Upper lobe of left lung (tissue), 6 donors: ENCODE data around the gene LCP1. TPM values are rescaled to one million over a fixed set of nuclear protein-coding genes. Genes with fewer than 3 reads are reported as not detected.
A peak's percentile ranks its signal among the peaks of the same experiment; 100 is the strongest.

ENCODE experiments used
- ATAC-seq, 2 donors: fragments of 200-7000 bp; cut with Tn5 transposase; one replicate each; pipeline ENCODE4 v1.9.1; 2022; ENCODE audit warnings: mild to moderate bottlenecking in 2 of 2, moderate library complexity in 2 of 2; ENCODE audit not compliant: low FRiP score in 2 of 2
- DNase-seq, 2 donors: peaks; one replicate each; pipeline ENCODE4 v3.0.0-alpha.2; 2019 to 2020
- H3K27ac ChIP-seq, 4 donors: fragments of 200-600 bp; sonication (generic); one replicate each; pipeline ENCODE4 v1.5.1; 2016 to 2019
- H3K27me3 ChIP-seq, 4 donors: fragments of 200-600 bp; sonication (generic); one replicate each; pipeline ENCODE4 v1.5.1; 2017 to 2019
- H3K36me3 ChIP-seq, 4 donors: fragments of 200-600 bp; sonication (generic); one replicate each; pipeline ENCODE4 v1.5.1; 2016 to 2019
- H3K4me1 ChIP-seq, 4 donors: fragments of 200-600 bp; sonication (generic); one replicate each; pipeline ENCODE4 v1.5.1; 2018 to 2019
- H3K4me3 ChIP-seq, 4 donors: fragments of 200-600 bp; sonication (generic); one replicate each; pipeline ENCODE4 v1.5.1; 2017 to 2019; ENCODE audit warnings: mild to moderate bottlenecking in 2 of 4, moderate library complexity in 1 of 4
- H3K9me3 ChIP-seq, 4 donors: fragments of 200-600 bp; sonication (generic); one replicate each; pipeline ENCODE4 v1.5.1; 2018 to 2019
- EP300 ChIP-seq, 4 donors: sonication (generic); formaldehyde crosslinking; IDR thresholded peaks; one replicate each; pipeline ENCODE4 v1.5.1; 2017; ENCODE audit warnings: antibody characterized with exemption in 4 of 4, control low read depth in 2 of 4
- POLR2A ChIP-seq, 4 donors: fragments of 450-650 bp; IDR thresholded peaks; one replicate each; pipeline ENCODE4 v1.5.1; 2016 to 2017; ENCODE audit warnings: antibody characterized with exemption in 4 of 4, mild to moderate bottlenecking in 2 of 4
- POLR2AphosphoS5 ChIP-seq, 2 donors: sonication (generic); formaldehyde crosslinking; IDR thresholded peaks; one replicate each; pipeline ENCODE4 v1.5.1; 2017; ENCODE audit warnings: antibody characterized with exemption in 2 of 2
- WGBS, 2 donors: methylation state at CpG; one replicate each; pipeline ENCODE4 v1.1.5; 2017 to 2018; 5-methylcytosine and 5-hydroxymethylcytosine counted together
- total RNA-seq, 6 donors: library from RNA; depleted of rRNA in 4 of 6; stranded (reverse); fragments of >200 nt in 4 of 6; gene quantifications; one replicate each; pipeline versions ENCODE4 v1.1.0 to v1.2.1, GENCODE V29; 2016 to 2021
- TF ChIP-seq, protein P1 (sequence below), 6 experiments: fragments of 450-650 bp in 4 of 6; fragments of 200-600 bp in 2 of 6; sonication (generic) in 2 of 6; IDR thresholded peaks; one replicate each; pipeline ENCODE4 v1.5.1; 2016 to 2019; ENCODE audit warnings: antibody characterized with exemption in 6 of 6
- donor health status: DM: no; HTN: no; CAD: no; lungs with moderate emphysema.
- donor health status: DM: no; HTN: yes; CAD: no; lungs with severe emphysema.

LCP1 gene
- total RNA-seq, 6 donors from 2014 or later: 72.3 to 331 (median 129) TPM

- DNase-seq: peak in 1 of 2 donors; percentile 65
- 50 to 63% methylated on average over 4 of the region's 4 CpGs for WGBS, 2 donors
- TF ChIP-seq, protein P1, sequence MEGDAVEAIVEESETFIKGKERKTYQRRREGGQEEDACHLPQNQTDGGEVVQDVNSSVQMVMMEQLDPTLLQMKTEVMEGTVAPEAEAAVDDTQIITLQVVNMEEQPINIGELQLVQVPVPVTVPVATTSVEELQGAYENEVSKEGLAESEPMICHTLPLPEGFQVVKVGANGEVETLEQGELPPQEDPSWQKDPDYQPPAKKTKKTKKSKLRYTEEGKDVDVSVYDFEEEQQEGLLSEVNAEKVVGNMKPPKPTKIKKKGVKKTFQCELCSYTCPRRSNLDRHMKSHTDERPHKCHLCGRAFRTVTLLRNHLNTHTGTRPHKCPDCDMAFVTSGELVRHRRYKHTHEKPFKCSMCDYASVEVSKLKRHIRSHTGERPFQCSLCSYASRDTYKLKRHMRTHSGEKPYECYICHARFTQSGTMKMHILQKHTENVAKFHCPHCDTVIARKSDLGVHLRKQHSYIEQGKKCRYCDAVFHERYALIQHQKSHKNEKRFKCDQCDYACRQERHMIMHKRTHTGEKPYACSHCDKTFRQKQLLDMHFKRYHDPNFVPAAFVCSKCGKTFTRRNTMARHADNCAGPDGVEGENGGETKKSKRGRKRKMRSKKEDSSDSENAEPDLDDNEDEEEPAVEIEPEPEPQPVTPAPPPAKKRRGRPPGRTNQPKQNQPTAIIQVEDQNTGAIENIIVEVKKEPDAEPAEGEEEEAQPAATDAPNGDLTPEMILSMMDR (IDR thresholded peaks at IDR 0.05): no peak
- TF ChIP-seq EP300 (IDR thresholded peaks at IDR 0.05) (peak in 1 of 4 donors; percentile 47), POLR2AphosphoS5 (IDR thresholded peaks at IDR 0.05) (peak in 1 of 2 donors; percentile 29), POLR2A (IDR thresholded peaks at IDR 0.05) (no peak)
- ATAC-seq: peak; percentile 64 to 89
- Histone ChIP-seq H3K4me3 (no peak overlapping the region), H3K4me1 (peaks cover 0 to 11% (median 0%) of the 10 kb centered on the region in 4 donors), H3K9me3 (no peaks in the 10 kb centered on the region), H3K27ac (peak overlapping the region in 2 of 4 donors; percentile 4 to 35), H3K27me3 (no peaks in the 10 kb centered on the region), H3K36me3 (peaks cover 0 to 14% (median 6%) of the 10 kb centered on the region in 4 donors)
Measured at GRCh38 chr13:46134961-46135522, 46.9 kb downstream of the LCP1 start.

DNA sequence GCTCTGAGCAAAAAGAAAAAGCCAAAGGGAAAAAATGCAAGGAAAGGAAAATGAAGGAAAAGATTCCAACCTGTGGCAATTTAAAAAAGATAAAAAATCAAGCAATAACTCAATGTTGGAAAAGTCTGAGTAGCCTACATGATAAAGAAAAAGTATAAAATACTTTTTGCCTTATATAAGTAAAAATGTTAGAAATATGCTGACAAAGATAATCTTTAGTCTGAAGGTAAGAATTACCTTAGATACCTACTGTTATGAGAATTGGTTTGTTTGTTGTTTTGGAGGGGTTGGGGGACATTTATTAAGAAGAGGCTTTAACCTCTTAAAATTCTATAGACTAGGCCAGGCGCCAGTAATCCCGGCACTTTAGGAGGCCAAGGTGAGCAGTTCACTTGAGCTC lies 47.5 kb downstream of the LCP1 start:
- Histone ChIP-seq H3K27ac (peak overlapping the region in 2 of 4 donors; percentile 4 to 35), H3K4me3 (no peak overlapping the region), H3K27me3 (no peaks in the 10 kb centered on the region), H3K9me3 (no peaks in the 10 kb centered on the region), H3K36me3 (peaks cover 0 to 14% (median 7%) of the 10 kb centered on the region in 4 donors), H3K4me1 (peaks cover 0 to 11% (median 0%) of the 10 kb centered on the region in 4 donors)
- 59 to 85% methylated on average over 2 of the region's 2 CpGs for WGBS, 2 donors
- TF ChIP-seq, protein P1 (IDR thresholded peaks at IDR 0.05): no peak
- TF ChIP-seq EP300 (IDR thresholded peaks at IDR 0.05) (no peak), POLR2A (IDR thresholded peaks at IDR 0.05) (no peak), POLR2AphosphoS5 (IDR thresholded peaks at IDR 0.05) (no peak)
- ATAC-seq (no peak), DNase-seq (no peak)

GRCh38 chr13:46132109-46132508 lies 49.9 kb downstream of the LCP1 start:
- TF ChIP-seq, protein P1 (IDR thresholded peaks at IDR 0.05): no peak
- TF ChIP-seq EP300 (IDR thresholded peaks at IDR 0.05): no peak
- no peak for TF ChIP-seq POLR2A (IDR thresholded peaks at IDR 0.05)
- no peak for TF ChIP-seq POLR2AphosphoS5 (IDR thresholded peaks at IDR 0.05)
- ATAC-seq (no peak), DNase-seq (no peak)
- H3K4me3 ChIP-seq: no peak overlapping the region
- no peaks in the 10 kb centered on the region for H3K27me3 ChIP-seq
- H3K36me3 ChIP-seq: peaks cover 0 to 13% (median 8%) of the 10 kb centered on the region in 4 donors
- H3K4me1 ChIP-seq: peaks cover 0 to 11% (median 0%) of the 10 kb centered on the region in 4 donors
- H3K9me3 ChIP-seq: no peaks in the 10 kb centered on the region
- WGBS, 2 donors: 90 to 91% methylated on average over 2 to 3 of the region's 3 CpGs
- H3K27ac ChIP-seq: no peak overlapping the region

GRCh38 chr13:46131705-46132104 lies 50.3 kb downstream of the LCP1 start:
- ATAC-seq: no peak
- H3K27me3 ChIP-seq: no peaks in the 10 kb centered on the region
- H3K4me3 ChIP-seq: no peak overlapping the region
- DNase-seq: no peak
- H3K36me3 ChIP-seq: peaks cover 0 to 13% (median 8%) of the 10 kb centered on the region in 4 donors
- no peak for TF ChIP-seq EP300 (IDR thresholded peaks at IDR 0.05)
- TF ChIP-seq, protein P1 (IDR thresholded peaks at IDR 0.05): no peak
- no peak for TF ChIP-seq POLR2A (IDR thresholded peaks at IDR 0.05)
- no peak for TF ChIP-seq POLR2AphosphoS5 (IDR thresholded peaks at IDR 0.05)
- no peaks in the 10 kb centered on the region for H3K9me3 ChIP-seq
- peaks cover 0 to 13% (median 0%) of the 10 kb centered on the region in 4 donors for H3K4me1 ChIP-seq
- no peak overlapping the region for H3K27ac ChIP-seq
